GM12873 (cell line): ENCODE data around the gene COL13A1.

Experiments used
- CTCF ChIP-seq: IDR thresholded peaks from 2 replicates; pipeline ENCODE4 v1.5.1; 2012; ENCODE audit warnings: low read depth, mild to moderate bottlenecking, moderate library complexity, low read length, control low read depth; ENCODE audit not compliant: insufficient read depth; ENCODE audit errors: missing control alignments

COL13A1 gene

GRCh38 chr10:69911613-69912528, 110.2 kb downstream of the COL13A1 start:
- TF ChIP-seq CTCF, result no peak

DNA sequence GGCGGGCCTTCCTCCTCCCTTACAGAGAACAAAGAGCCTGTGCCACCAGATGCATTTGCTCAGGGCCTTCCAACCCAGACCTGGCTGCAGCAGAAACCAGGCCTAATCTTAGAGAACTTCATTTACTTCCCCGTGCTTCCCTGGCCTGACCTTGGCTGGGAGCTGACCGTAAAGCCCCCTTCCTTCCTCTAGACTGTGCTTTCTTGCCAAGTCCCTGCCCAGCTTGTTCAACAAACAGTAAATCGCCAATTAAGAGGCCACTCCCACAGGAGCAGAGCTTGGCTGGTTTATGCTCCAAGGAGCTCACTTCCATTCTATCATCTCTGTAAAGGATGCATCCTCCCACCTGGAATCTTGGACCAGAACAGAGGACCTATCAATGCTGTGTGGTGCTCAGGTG, 110.9 kb downstream of the COL13A1 start:
- TF ChIP-seq CTCF, result no peak

DNA sequence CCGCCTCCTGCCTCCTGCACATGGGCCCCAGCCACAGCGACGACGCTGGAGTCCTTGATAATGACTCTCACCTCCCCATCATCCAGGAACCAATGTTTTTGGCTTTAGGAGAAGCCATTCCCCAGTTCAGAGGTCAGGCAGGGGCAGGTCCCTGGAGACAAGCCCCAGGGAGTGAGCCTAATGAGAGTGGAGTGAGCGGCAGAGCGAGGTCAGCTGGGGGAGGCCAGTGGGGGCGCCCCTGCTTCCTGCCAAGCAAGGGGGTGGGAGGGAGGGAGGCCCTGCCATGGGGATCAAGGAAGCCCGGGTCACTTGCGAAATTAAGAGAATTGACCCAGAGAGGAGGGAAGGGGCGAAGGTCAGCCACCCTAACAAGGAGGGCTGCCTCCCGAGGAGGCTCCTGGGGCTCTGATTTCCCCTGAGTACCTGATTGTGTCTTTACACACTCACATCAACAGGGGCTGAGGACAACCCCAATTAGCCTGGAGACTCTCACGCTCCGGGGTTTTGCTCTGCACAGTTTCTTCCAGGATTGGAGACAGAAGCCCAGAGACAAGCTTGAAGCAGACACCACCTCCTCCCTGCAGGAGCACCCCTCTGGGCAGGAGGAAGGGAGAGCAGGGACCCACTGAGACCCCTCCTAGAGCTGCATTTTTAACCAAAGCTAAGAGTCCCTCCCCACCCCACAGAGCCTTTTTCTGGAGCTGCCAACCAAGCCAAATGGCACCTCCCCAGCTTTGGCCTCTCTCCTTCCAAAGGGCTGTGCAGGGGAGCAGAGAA, 112.1 kb downstream of the COL13A1 start:
- no peak for TF ChIP-seq CTCF

GRCh38 chr10:69914398-69915214, 112.9 kb downstream of the COL13A1 start:
- TF ChIP-seq CTCF, result peak; percentile 97

GRCh38 chr10:69915215-69915560, 113.5 kb downstream of the COL13A1 start:
- TF ChIP-seq CTCF, result no peak

GRCh38 chr10:69916118-69916517, 114.4 kb downstream of the COL13A1 start:
- no peak for TF ChIP-seq CTCF
